NOMO-1 treated with DMSO at 0.1 percent for 48 hours (cell line): ENCODE results near the gene PADI4.

Experiments used
- DNase-seq: peaks from one replicate; lab custom pipeline; 2025; ENCODE audit not compliant: unreplicated experiment; lab: John Stamatoyannopoulos, UW

PADI4 gene

GRCh38 chr1:17347769-17348592 is 40.0 kb downstream of the PADI4 start:
- no peak for DNase-seq

- DNase-seq = no peak
Measured at GRCh38 chr1:17348593-17349234, 40.7 kb downstream of the PADI4 start.

GRCh38 chr1:17350083-17350482 is 42.1 kb downstream of the PADI4 start:
- DNase-seq = no peak

- DNase-seq = no peak
Measured at GRCh38 chr1:17350928-17351446, 43.0 kb downstream of the PADI4 start.

- DNase-seq = no peak
Measured at GRCh38 chr1:17351598-17352324, 43.8 kb downstream of the PADI4 start.

- no peak for DNase-seq
Measured at GRCh38 chr1:17352419-17352909, 44.5 kb downstream of the PADI4 start.

GRCh38 chr1:17355898-17356297 is 47.9 kb downstream of the PADI4 start:
- no peak for DNase-seq

GRCh38 chr1:17356387-17357026 is 48.5 kb downstream of the PADI4 start:
- no peak for DNase-seq

- DNase-seq = no peak
Measured at GRCh38 chr1:17358557-17358956, 50.6 kb downstream of the PADI4 start.

- no peak for DNase-seq
Measured at GRCh38 chr1:17359031-17359430, 51.0 kb downstream of the PADI4 start.

GRCh38 chr1:17359808-17360207 is 51.8 kb downstream of the PADI4 start:
- no peak for DNase-seq

- no peak for DNase-seq
Measured at GRCh38 chr1:17360272-17360956, 52.4 kb downstream of the PADI4 start.

- no peak for DNase-seq
Measured at GRCh38 chr1:17361687-17362086, 53.7 kb downstream of the PADI4 start.

GRCh38 chr1:17363351-17363750 is 55.4 kb downstream of the PADI4 start:
- DNase-seq = no peak

- no peak for DNase-seq
Measured at GRCh38 chr1:17363771-17364170, 55.8 kb downstream of the PADI4 start.

- peak; percentile 72 for DNase-seq
Measured at GRCh38 chr1:17365293-17365692, 57.3 kb downstream of the PADI4 start.

GRCh38 chr1:17369466-17369865 is 61.5 kb downstream of the PADI4 start:
- no peak for DNase-seq

- no peak for DNase-seq
Measured at GRCh38 chr1:17370618-17371017, 62.6 kb downstream of the PADI4 start.

- no peak for DNase-seq
Measured at GRCh38 chr1:17371896-17372295, 63.9 kb downstream of the PADI4 start, which contains the start of gene PADI6. Gene PADI6 (plus strand): TSS chr1:17372196. CDS start chr1:17372246, 50 bp downstream.

- DNase-seq = no peak
Measured at GRCh38 chr1:17372955-17373354, 65.0 kb downstream of the PADI4 start.
